MG63 (cell line): Measurements from ENCODE around the gene CCNJL. TPM values are rescaled to one million over a fixed set of nuclear protein-coding genes. Genes with fewer than 3 reads are reported as not detected.
"Not testable (repeated sequence)": the region's sequence is repeated elsewhere in the genome, so short reads cannot be mapped to it uniquely, and the experiment has no call there.

Experiments used
- DNase-seq: peaks from one replicate; pipeline ENCODE4 v3.0.0-alpha.2; 2020
- H3K27me3 ChIP-seq: fragments of 250-450 bp; sonication (Bioruptor Pico); 2 replicates; pipeline ENCODE4 v1.5.1; 2020; ENCODE audit warnings: mild to moderate bottlenecking, moderate library complexity
- H3K36me3 ChIP-seq: fragments of 250-450 bp; sonication (Bioruptor Pico); 2 replicates; pipeline ENCODE4 v1.5.1; 2020; ENCODE audit warnings: mild to moderate bottlenecking, moderate library complexity
- H3K4me3 ChIP-seq: fragments of 250-450 bp; sonication (Bioruptor Pico); 2 replicates; pipeline ENCODE4 v1.5.1; 2020; ENCODE audit warnings: mild to moderate bottlenecking, moderate library complexity
- H3K9me3 ChIP-seq: fragments of 250-450 bp; sonication (Bioruptor Pico); 2 replicates; pipeline ENCODE4 v1.5.1; 2020; ENCODE audit warnings: mild to moderate bottlenecking, moderate library complexity
- total RNA-seq: library from RNA; depleted of rRNA; stranded (reverse); fragments of >200 nt; shearing (Covaris generic); gene quantifications from 2 replicates; pipeline ENCODE4 v1.2.3, GENCODE V29; 2014; ENCODE audit warnings: low replicate concordance

The CCNJL gene
- total RNA-seq, 1 experiment from 2014 or later, result 0.16 TPM

- Histone ChIP-seq H3K9me3 (no peaks in the 10 kb centered on the region), H3K4me3 (no peak overlapping the region), H3K27me3 (no peaks in the 10 kb centered on the region), H3K36me3 (no peaks in the 10 kb centered on the region)
- DNase-seq, result no peak
Observed at GRCh38 chr5:160341309-160341870, 29.0 kb upstream of the CCNJL start.

GRCh38 chr5:160340513-160340912 is 28.1 kb upstream of the CCNJL start:
- not testable (repeated sequence) for H3K9me3 ChIP-seq, DNase-seq, H3K27me3 ChIP-seq, H3K4me3 ChIP-seq, H3K36me3 ChIP-seq

DNA sequence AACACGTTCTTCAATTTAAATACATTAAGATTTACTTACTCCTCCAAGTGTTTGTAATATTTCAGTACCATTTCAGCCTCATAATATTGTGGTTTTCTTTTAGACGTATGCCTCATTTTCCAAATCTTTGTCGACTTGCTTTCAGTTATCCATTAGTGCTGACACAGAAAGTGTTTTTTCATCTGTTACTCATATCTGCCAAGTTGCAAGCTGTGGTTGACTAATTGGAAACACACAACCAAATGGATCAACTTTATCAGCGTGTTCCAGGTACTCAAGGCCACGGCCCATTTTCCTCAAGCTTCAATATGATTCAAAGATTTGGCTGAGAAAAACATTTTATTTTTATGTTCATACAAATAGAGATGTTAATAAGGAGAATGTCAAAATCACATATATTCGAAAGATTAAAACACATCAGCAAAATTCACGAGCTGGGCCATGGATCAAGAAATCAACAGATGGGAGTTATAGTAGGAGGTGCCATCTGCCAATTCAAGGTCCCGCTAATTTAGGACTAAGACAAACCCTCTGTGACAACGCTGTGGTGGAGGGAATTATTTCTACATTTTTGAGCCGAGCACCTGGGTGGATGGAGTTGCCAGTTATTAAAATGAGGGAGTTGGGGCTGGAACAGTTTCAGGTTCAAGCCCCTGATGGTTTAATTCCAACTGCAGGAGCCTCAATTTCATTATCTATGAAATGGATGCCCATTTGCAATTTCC is 27.2 kb upstream of the CCNJL start:
- H3K27me3 ChIP-seq, result no peaks in the 10 kb centered on the region
- no peaks in the 10 kb centered on the region for H3K36me3 ChIP-seq
- no peaks in the 10 kb centered on the region for H3K9me3 ChIP-seq
- no peak for DNase-seq
- H3K4me3 ChIP-seq, result no peak overlapping the region

GRCh38 chr5:160334716-160335115 is 22.4 kb upstream of the CCNJL start:
- H3K9me3 ChIP-seq, H3K36me3 ChIP-seq, H3K27me3 ChIP-seq, DNase-seq, H3K4me3 ChIP-seq: not testable (repeated sequence)

- DNase-seq, result no peak
- 0 out of 2 replicates have a peak, but pooled peaks cover 2% of the 10 kb centered on the region for H3K27me3 ChIP-seq
- no peaks in the 10 kb centered on the region for H3K9me3 ChIP-seq
- no peak overlapping the region for H3K4me3 ChIP-seq
- no peaks in the 10 kb centered on the region for H3K36me3 ChIP-seq
Observed at GRCh38 chr5:160333721-160334120, 21.4 kb upstream of the CCNJL start.

- H3K36me3 ChIP-seq, result no peaks in the 10 kb centered on the region
- H3K9me3 ChIP-seq, result no peaks in the 10 kb centered on the region
- no peak for DNase-seq
- H3K27me3 ChIP-seq, result 0 out of 2 replicates have a peak, but pooled peaks cover 2% of the 10 kb centered on the region
- H3K4me3 ChIP-seq, result no peak overlapping the region
Observed at GRCh38 chr5:160330212-160330611, 17.8 kb upstream of the CCNJL start.

GRCh38 chr5:160327818-160328217 is 15.5 kb upstream of the CCNJL start:
- no peaks in the 10 kb centered on the region for H3K36me3 ChIP-seq
- no peak for DNase-seq
- no peaks in the 10 kb centered on the region for H3K9me3 ChIP-seq
- H3K27me3 ChIP-seq, result no peaks in the 10 kb centered on the region
- H3K4me3 ChIP-seq, result no peak overlapping the region

DNA sequence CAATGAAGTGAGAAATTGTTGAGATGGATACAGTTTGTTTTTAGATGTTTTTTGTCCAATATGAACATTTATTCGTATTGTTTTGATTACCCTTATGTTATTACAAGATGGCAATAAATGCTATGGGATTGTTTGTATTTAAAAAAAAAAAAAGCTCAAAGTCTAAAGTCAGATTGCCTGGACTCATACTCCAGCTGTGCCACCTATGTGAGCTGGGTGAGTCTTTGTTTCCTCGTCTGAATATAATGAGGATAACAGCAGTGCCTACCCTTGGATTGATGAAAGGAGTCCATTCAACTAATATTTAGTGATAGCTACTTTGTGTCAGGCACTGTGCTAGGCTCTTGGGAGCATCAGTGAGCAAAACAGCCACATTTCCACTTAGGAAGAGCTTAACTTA is 14.6 kb upstream of the CCNJL start:
- Histone ChIP-seq H3K36me3 (no peaks in the 10 kb centered on the region), H3K4me3 (no peak overlapping the region), H3K27me3 (no peaks in the 10 kb centered on the region), H3K9me3 (no peaks in the 10 kb centered on the region)
- no peak for DNase-seq

DNA sequence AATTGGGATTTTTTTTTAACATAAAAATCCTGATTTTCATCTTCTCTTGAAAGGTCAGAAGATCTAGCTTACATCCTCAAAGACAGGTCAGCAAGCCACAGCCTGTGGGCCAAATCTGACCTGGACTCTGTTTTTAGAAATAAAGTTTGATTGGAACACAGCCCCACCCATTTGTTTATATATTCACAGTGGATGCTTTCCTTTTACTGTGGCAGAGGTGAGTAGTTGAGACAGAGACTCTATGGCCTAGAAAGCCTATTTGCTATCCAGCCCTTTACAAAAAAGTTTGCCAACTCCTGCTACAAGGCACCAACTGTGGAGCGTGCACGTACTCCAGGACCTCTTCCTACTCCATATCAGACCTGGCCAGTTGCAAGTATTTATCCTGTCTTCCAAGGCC is 13.4 kb upstream of the CCNJL start:
- Histone ChIP-seq H3K36me3 (no peaks in the 10 kb centered on the region), H3K9me3 (no peaks in the 10 kb centered on the region), H3K27me3 (no peaks in the 10 kb centered on the region), H3K4me3 (no peak overlapping the region)
- DNase-seq, result no peak

DNA sequence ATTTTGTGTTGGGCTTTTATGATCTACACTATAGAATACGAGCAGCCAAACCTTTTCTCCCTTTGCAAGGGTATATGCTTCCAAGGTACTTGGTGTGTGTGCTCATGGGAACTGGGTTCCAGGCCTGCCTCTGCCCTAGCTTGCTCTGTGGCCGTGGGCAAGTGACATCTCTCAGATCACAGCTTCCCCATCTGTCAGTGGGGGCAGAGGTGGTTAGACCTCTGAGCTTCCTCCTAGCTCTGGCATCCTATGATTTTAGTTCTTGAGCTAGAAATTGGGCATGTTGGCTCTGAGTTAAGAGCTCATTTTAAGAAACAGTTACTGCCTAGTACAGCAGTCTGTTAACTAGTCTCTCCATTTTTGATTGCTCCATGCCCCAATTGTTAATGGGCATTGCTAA is 12.5 kb upstream of the CCNJL start:
- no peak for DNase-seq
- Histone ChIP-seq H3K9me3 (no peaks in the 10 kb centered on the region), H3K27me3 (no peaks in the 10 kb centered on the region), H3K36me3 (no peaks in the 10 kb centered on the region), H3K4me3 (no peak overlapping the region)

DNA sequence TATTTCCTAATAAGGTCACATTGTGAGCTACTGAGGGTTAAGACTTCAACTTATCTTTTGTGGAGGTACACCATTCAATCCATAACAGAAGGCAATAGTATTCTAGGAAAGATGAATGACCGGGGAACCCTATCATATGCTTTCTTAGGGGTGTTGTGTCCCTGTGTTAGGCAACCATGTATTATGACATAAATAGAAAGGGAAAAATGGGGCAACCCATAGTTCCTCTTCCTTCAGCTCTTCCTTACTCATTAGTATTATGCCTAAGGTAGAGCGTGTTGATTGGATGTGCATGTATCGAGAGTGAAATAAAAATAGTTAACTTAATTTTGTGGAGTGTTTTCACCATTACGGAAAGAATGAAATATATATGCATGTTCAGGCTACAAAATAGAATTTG is 6.0 kb upstream of the CCNJL start:
- no peak overlapping the region for H3K4me3 ChIP-seq
- DNase-seq, result no peak
- peaks cover 1% of the 10 kb centered on the region for H3K27me3 ChIP-seq
- no peaks in the 10 kb centered on the region for H3K36me3 ChIP-seq
- no peaks in the 10 kb centered on the region for H3K9me3 ChIP-seq

GRCh38 chr5:160317434-160317833 is 5.1 kb upstream of the CCNJL start:
- Histone ChIP-seq H3K36me3 (no peaks in the 10 kb centered on the region), H3K27me3 (peaks cover 10% of the 10 kb centered on the region), H3K9me3 (no peaks in the 10 kb centered on the region), H3K4me3 (no peak overlapping the region)
- no peak for DNase-seq

- H3K27me3 ChIP-seq, result peaks cover 23% of the 10 kb centered on the region
- DNase-seq, result peak; percentile 67
- H3K36me3 ChIP-seq, result no peaks in the 10 kb centered on the region
- no peaks in the 10 kb centered on the region for H3K9me3 ChIP-seq
- no peak overlapping the region for H3K4me3 ChIP-seq
Observed at GRCh38 chr5:160315968-160316367, 3.6 kb upstream of the CCNJL start.

GRCh38 chr5:160312960-160313727 is 780 bp upstream of the CCNJL start:
- Histone ChIP-seq H3K27me3 (peaks cover 31% of the 10 kb centered on the region), H3K36me3 (no peaks in the 10 kb centered on the region), H3K9me3 (no peaks in the 10 kb centered on the region), H3K4me3 (peak overlapping the region; percentile 56)
- DNase-seq, result no peak

- Histone ChIP-seq H3K4me3 (peak overlapping the region; percentile 56), H3K9me3 (no peaks in the 10 kb centered on the region), H3K36me3 (no peaks in the 10 kb centered on the region), H3K27me3 (peaks cover 35% of the 10 kb centered on the region)
- DNase-seq, result peak; percentile 8
Observed at GRCh38 chr5:160311491-160312133, 752 bp downstream of the CCNJL start.

- H3K27me3 ChIP-seq, result peaks cover 35% of the 10 kb centered on the region
- H3K36me3 ChIP-seq, result no peaks in the 10 kb centered on the region
- no peaks in the 10 kb centered on the region for H3K9me3 ChIP-seq
- no peak overlapping the region for H3K4me3 ChIP-seq
- DNase-seq, result no peak
Observed at GRCh38 chr5:160310552-160311295, 1.6 kb downstream of the CCNJL start.

GRCh38 chr5:160310140-160310539 is 2.2 kb downstream of the CCNJL start:
- H3K4me3 ChIP-seq, result no peak overlapping the region
- no peaks in the 10 kb centered on the region for H3K36me3 ChIP-seq
- no peaks in the 10 kb centered on the region for H3K9me3 ChIP-seq
- H3K27me3 ChIP-seq, result peaks cover 35% of the 10 kb centered on the region
- no peak for DNase-seq
